Liver (tissue), 3 donors: ENCODE data around the gene RASD2.

Experiments
- FOXA2 ChIP-seq: IDR thresholded peaks from 2 replicates; pipeline ENCODE4 v1.6.1; 2016; ENCODE audit warnings: antibody characterized with exemption
- GABPA ChIP-seq, 2 donors: IDR thresholded peaks in 1 of 2; conservative IDR thresholded peaks in 1 of 2; 2 replicates each; pipeline ENCODE4 v1.6.1; 2016; ENCODE audit warnings: antibody characterized with exemption in 2 of 2, mild to moderate bottlenecking in 1 of 2, moderate library complexity in 1 of 2
- JUND ChIP-seq, 2 donors: IDR thresholded peaks; 2 replicates each; pipeline ENCODE4 v1.6.1; 2016; ENCODE audit warnings: antibody characterized with exemption in 2 of 2
- NR2F2 ChIP-seq: IDR thresholded peaks from 2 replicates; pipeline ENCODE4 v1.6.1; 2016; ENCODE audit warnings: antibody characterized with exemption
- SP1 ChIP-seq: IDR thresholded peaks from 2 replicates; pipeline ENCODE4 v1.6.1; 2018; ENCODE audit warnings: antibody characterized with exemption, mild to moderate bottlenecking
- TAF1 ChIP-seq: conservative IDR thresholded peaks from 2 replicates; pipeline ENCODE4 v1.6.1; 2016; ENCODE audit warnings: antibody characterized with exemption, mild to moderate bottlenecking
- YY1 ChIP-seq: IDR thresholded peaks from 2 replicates; pipeline ENCODE4 v1.6.1; 2016; ENCODE audit warnings: antibody characterized with exemption, mild to moderate bottlenecking
- TF ChIP-seq, protein P1 (sequence below): fragments of 150-350 bp; IDR thresholded peaks from 2 replicates; pipeline ENCODE4 v1.5.1; 2017; ENCODE audit warnings: improper control_type of control experiment, low read depth, low read length; ENCODE audit not compliant: missing input control
- TF ChIP-seq, protein P2 (sequence below): IDR thresholded peaks from 2 replicates; pipeline ENCODE4 v1.6.1; 2016; ENCODE audit warnings: antibody characterized with exemption, mild to moderate bottlenecking
- TF ChIP-seq, protein P3 (sequence below): IDR thresholded peaks from 2 replicates; pipeline ENCODE4 v1.6.1; 2016; ENCODE audit warnings: antibody characterized with exemption
- TF ChIP-seq, protein P4 (sequence below): IDR thresholded peaks from 2 replicates; pipeline ENCODE4 v1.6.1; 2016; ENCODE audit warnings: antibody characterized with exemption
- TF ChIP-seq, protein P5 (sequence below): IDR thresholded peaks from 2 replicates; pipeline ENCODE4 v1.6.1; 2016; ENCODE audit warnings: antibody characterized with exemption
- donor health status: healthy.
- donor health status: healthy.

DNA sequence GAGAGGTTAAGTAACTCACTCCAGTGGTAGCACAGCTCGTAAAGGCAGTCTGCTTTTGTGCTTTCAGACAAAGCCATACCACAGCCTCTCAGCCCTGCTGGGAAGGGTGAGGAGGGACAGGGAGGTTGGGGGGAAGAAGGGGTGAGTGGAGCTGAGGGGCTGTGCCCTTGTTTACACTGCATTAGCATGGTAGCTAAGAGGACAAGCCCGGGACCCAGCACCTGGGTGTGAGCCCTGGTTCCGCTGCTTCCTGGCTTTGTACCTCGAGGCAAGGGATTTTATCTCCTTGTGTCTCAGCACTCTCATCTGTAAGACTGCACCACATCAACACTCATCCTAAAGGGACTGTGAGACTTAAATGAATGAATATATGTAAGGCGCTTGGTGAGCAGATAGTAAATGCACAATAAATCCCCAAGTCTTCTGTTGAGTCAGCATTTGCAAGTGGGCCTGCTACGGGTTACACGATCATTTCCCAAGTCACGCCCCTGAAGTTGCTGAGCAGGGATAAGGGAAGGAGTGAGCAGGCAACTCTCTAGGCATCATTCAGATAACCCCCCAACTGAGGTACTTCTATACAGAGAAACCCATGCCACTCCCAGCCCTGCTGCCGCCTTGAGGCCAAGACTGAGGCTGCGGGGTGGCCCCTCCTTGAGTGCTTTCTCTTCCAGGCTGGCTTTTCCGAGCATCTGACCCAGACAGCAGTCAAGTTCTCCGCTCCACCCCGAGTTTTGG, 7.5 kb downstream of the RASD2 start:
- TF ChIP-seq, protein P1, sequence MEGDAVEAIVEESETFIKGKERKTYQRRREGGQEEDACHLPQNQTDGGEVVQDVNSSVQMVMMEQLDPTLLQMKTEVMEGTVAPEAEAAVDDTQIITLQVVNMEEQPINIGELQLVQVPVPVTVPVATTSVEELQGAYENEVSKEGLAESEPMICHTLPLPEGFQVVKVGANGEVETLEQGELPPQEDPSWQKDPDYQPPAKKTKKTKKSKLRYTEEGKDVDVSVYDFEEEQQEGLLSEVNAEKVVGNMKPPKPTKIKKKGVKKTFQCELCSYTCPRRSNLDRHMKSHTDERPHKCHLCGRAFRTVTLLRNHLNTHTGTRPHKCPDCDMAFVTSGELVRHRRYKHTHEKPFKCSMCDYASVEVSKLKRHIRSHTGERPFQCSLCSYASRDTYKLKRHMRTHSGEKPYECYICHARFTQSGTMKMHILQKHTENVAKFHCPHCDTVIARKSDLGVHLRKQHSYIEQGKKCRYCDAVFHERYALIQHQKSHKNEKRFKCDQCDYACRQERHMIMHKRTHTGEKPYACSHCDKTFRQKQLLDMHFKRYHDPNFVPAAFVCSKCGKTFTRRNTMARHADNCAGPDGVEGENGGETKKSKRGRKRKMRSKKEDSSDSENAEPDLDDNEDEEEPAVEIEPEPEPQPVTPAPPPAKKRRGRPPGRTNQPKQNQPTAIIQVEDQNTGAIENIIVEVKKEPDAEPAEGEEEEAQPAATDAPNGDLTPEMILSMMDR = no peak
- TF ChIP-seq, protein P2, sequence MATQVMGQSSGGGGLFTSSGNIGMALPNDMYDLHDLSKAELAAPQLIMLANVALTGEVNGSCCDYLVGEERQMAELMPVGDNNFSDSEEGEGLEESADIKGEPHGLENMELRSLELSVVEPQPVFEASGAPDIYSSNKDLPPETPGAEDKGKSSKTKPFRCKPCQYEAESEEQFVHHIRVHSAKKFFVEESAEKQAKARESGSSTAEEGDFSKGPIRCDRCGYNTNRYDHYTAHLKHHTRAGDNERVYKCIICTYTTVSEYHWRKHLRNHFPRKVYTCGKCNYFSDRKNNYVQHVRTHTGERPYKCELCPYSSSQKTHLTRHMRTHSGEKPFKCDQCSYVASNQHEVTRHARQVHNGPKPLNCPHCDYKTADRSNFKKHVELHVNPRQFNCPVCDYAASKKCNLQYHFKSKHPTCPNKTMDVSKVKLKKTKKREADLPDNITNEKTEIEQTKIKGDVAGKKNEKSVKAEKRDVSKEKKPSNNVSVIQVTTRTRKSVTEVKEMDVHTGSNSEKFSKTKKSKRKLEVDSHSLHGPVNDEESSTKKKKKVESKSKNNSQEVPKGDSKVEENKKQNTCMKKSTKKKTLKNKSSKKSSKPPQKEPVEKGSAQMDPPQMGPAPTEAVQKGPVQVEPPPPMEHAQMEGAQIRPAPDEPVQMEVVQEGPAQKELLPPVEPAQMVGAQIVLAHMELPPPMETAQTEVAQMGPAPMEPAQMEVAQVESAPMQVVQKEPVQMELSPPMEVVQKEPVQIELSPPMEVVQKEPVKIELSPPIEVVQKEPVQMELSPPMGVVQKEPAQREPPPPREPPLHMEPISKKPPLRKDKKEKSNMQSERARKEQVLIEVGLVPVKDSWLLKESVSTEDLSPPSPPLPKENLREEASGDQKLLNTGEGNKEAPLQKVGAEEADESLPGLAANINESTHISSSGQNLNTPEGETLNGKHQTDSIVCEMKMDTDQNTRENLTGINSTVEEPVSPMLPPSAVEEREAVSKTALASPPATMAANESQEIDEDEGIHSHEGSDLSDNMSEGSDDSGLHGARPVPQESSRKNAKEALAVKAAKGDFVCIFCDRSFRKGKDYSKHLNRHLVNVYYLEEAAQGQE = no peak
- TF ChIP-seq SP1 (no peak), NR2F2 (no peak), GABPA (IDR thresholded peaks at IDR 0.05 in 1 of 2, conservative IDR thresholded peaks at IDR 0.05 in 1 of 2) (no peak), TAF1 (no peak), YY1 (no peak), JUND (IDR thresholded peaks at IDR 0.05) (no peak), FOXA2 (no peak)
- TF ChIP-seq, protein P3, sequence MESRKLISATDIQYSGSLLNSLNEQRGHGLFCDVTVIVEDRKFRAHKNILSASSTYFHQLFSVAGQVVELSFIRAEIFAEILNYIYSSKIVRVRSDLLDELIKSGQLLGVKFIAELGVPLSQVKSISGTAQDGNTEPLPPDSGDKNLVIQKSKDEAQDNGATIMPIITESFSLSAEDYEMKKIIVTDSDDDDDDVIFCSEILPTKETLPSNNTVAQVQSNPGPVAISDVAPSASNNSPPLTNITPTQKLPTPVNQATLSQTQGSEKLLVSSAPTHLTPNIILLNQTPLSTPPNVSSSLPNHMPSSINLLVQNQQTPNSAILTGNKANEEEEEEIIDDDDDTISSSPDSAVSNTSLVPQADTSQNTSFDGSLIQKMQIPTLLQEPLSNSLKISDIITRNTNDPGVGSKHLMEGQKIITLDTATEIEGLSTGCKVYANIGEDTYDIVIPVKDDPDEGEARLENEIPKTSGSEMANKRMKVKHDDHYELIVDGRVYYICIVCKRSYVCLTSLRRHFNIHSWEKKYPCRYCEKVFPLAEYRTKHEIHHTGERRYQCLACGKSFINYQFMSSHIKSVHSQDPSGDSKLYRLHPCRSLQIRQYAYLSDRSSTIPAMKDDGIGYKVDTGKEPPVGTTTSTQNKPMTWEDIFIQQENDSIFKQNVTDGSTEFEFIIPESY = no peak
- TF ChIP-seq, protein P4, sequence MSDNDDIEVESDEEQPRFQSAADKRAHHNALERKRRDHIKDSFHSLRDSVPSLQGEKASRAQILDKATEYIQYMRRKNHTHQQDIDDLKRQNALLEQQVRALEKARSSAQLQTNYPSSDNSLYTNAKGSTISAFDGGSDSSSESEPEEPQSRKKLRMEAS = no peak
- TF ChIP-seq, protein P5, sequence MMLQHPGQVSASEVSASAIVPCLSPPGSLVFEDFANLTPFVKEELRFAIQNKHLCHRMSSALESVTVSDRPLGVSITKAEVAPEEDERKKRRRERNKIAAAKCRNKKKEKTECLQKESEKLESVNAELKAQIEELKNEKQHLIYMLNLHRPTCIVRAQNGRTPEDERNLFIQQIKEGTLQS = no peak
